Activated CD4-positive, alpha-beta T cell treated with anti-CD3 and anti-CD28 coated beads, Interleukin-2, amount 50 U/mL, for 1 hour (primary cell): ENCODE results near the gene MIS12.

Experiments
- DNase-seq: peaks from one replicate; pipeline ENCODE4 v3.0.0-alpha.2; 2020

The MIS12 gene, protein sequence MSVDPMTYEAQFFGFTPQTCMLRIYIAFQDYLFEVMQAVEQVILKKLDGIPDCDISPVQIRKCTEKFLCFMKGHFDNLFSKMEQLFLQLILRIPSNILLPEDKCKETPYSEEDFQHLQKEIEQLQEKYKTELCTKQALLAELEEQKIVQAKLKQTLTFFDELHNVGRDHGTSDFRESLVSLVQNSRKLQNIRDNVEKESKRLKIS

GRCh38 chr17:5486206-5487124 lies at the start of gene MIS12:
MIS12 (plus strand) TSS chr17:5486566; CDS start chr17:5488863, 2,297 bp downstream.
- peak; percentile 96 for DNase-seq

GRCh38 chr17:5437721-5438317 lies 48.5 kb upstream of the MIS12 start:
- no peak for DNase-seq

DNA sequence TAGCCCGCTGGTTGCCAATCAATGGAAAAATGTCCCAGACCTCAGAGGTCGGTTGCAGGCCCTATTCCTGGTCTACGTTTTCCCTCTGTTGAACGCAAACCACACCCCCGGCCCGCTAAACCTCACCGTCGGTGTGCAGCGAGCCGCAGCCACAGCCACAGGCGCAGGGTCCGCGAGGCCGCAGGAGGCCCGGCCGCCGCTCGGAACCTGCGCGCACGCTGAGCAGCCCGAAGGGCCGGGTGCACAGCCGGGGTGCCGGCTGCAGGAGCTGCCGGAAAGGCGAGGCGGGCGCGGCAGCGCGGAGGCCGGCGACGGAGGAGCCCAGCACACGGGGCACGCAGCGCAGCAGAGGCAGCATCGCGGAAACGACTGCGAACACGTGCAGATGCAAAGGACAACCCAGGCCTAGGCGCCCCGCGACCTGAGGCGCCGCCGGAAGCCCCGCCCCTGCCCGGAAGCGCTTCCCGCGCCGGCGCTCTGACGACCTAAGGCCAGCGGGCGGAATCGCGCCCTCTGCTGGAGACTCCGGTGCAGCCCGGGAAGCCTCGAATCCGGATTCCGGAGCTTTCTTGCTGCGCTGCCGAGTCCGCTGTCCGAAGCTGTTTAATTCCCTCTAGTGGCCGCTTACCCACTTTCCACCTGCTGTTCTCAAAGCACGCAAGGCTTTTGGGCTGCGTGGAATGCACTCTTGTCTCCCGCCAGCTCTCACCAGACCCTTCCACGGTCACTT lies 47.5 kb upstream of the MIS12 start, which contains the start of gene C1QBP:
C1QBP (minus strand) TSS at position 440 of the 730 bp plus-strand sequence; CDS start at position 358, 82 bp downstream.
- peak; percentile 92 for DNase-seq

GRCh38 chr17:5439446-5439764 lies 47.0 kb upstream of the MIS12 start:
- DNase-seq = no peak

DNA sequence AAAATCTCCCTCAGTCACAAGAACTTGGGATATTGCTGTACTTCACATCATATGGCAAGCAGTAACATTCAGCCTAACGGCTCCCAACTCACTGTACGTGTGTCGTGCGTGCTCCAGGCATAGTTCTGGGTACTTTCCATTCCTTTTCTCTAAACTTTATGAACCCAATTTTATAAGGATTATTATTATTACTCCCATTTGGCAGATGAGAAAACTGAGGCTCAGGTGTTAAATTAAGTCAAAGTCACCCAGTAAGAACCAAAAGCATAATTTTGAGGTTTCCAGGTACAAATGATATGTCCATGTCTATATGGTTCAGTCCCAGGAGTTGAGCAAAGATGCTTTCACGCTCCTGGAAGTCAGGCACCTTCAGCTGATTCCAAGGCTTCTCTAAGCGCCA lies 42.6 kb upstream of the MIS12 start:
- DNase-seq = no peak

DNA sequence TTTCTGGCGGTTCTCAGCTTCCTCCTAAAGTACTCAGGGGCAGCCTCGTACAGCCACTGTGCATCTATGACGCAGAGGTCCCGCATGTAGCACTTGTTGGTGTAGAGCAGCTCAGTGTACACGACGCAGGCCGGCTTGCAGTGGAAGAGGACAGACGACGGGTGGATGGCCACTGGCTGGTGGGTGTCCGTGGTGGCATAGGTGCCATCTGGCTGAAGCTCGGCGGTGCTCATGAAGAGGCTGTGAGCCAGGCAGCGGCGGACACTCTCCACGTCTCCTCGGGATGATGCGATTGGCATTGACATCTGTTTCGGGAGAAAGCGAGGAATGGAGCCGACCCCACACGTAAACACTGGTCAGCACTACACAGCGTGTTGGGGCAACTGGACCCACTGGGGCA lies 42.2 kb upstream of the MIS12 start:
- DNase-seq = no peak

DNA sequence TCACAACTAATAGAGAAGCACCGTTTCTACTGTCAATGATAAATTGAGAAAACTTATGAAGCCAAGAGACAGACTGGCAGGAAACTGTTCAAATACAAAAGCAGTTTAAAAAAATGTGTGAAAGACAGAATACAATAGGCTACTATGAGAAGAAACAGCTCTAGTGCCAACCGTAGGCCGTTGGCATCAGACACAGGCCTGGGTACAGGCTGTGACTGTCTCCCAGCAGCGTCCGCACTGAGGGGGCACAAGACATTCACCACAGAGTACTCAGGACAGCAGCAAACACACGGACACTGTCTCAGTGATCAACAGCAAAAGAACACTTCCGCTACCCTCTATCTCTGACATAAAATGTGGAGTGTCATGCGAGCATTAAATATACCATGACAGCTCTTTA lies 39.6 kb upstream of the MIS12 start:
- no peak for DNase-seq

DNA sequence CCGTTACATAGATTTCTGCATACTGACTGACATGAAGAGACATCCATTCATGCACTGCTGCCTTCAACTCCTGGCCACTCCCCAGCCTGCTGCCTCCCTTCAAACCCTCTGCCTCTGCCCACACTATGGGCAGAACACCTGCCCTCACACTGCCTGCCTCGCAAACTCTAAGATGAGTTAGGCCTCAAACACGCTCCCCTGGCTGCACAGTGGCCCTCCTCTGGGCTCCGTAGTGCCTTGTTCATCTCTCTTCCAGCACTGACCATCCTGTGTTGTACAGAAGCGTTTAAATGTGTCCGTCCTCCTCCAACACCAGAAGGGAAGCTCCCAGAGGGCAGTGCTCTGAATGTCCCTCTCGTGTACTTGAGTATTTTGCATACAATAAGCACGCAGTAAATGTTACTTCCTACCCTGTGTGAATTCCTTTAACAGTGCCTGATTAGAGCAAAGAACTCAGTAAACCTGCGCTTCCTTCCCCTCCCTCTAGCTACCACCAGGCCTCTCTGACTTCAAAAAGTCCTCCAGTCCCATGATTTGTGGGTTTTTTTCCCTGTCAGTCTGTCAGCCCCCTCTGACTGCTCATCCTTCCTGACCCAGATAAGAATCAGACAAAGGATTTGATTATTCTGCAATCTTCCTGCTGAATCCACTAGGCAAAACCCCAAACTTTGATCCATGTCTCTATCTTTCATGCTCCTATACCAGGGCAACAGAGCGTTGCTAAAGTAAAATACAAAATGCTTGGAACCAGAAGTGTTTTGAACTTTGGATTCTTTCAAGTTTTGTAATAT lies 21.5 kb upstream of the MIS12 start:
- no peak for DNase-seq

DNA sequence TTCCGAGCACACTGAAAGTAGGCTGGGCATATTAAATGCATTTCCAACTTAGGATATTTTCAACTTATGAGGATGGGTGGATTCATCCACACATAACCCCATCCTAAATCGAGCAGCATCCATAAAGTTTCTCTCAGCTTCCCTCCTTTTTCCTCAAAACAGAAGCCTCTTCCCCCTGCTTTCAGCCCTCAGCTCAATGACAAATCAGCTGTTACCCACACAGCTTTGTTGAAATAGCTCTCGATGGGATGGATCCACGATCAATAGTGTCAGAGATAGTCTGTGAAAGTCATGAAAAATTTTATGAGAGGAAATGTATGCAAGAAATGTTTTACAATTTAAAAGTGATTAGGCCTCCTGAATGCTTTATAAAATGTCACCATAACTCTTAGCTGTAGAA lies 20.1 kb upstream of the MIS12 start:
- no peak for DNase-seq

DNA sequence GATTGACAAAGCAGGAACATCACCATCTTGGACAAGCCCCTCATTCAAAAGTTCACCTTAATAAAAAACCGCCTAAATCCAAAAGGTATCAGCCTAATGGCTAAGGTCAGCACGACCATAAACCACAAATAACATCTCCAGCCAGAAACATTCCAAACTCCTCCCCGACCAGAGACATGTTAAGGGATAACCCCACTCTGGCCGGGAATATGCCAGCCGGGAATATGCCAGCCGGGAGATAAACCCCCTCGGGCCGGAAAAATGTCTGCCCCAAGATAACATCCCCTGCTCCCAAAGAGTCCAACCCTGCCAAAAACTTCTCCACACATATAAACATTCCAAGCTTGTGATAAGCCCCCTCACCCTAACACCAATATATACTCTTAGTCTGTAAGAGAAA lies 18.9 kb upstream of the MIS12 start:
- DNase-seq = no peak

GRCh38 chr17:5468075-5468473 lies 18.3 kb upstream of the MIS12 start:
- DNase-seq = no peak

DNA sequence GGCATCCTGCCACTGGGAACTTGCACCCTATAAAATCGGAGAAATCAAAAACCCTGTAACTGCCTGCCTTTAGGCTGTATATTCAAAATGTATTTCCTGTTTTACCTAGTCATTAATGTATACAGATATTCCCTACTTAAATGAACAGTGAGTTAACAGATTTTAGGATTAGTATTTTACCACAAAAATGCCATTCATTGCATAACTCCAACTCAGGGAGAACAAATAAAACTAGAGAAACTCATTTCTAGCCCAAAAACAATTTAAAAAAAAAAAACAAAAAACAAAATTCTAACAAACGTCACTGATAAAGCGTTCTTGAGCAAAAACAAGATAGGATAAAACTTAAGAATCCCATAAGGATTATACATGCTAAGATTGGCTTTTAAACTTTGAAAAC lies 13.9 kb upstream of the MIS12 start:
- DNase-seq = no peak

DNA sequence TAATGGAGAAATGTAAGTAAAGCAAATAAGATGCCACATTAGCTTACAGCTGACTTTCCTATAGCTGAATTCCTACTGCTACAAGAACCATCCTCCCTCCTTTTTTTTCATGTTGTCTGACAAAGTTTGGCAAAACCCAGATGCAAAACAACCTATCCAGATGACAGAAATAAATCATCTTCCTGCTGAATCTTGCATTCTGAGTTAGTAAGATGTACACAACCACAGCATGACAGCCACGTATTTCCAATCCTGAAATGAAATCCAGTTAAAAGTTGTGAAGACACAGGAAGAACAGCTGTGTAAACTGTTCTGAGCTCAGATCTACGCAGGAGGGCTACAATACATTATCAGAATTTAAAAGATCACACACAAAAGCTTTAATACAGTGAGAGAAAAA lies 12.5 kb upstream of the MIS12 start:
- no peak for DNase-seq

GRCh38 chr17:5478992-5479391 lies 7.4 kb upstream of the MIS12 start:
- DNase-seq = no peak

GRCh38 chr17:5480962-5481361 lies 5.4 kb upstream of the MIS12 start:
- no peak for DNase-seq

DNA sequence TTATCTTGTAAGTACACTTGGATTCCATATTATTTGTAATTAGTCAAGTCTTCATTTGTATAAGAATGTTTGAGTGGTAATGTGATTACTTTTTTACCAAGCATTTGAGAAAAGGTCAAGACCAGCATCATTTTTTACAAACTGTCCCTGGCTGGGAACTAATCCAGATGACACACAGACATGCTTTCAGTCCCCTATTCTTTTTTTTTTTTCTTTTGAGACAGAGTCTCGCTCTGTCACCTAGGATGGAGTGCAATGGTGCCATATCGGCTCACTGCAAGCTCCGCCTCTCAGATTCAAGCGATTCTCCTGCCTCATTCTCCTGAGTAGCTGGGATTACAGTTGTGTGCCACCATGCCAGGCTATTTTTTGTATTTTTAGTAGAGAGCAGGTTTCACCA lies 4.9 kb upstream of the MIS12 start:
- DNase-seq = no peak

GRCh38 chr17:5485270-5486205 lies 828 bp upstream of the MIS12 start, which contains the start of gene DERL2:
DERL2 (minus strand) TSS chr17:5486178; CDS start chr17:5486161, 17 bp downstream.
- peak; percentile 15 for DNase-seq

- DNase-seq = no peak
Measured at GRCh38 chr17:5488752-5489151, 2.4 kb downstream of the MIS12 start.

GRCh38 chr17:5492970-5493369 lies 6.6 kb downstream of the MIS12 start:
- DNase-seq = no peak

GRCh38 chr17:5499476-5500231 lies 13.3 kb downstream of the MIS12 start:
- no peak for DNase-seq

GRCh38 chr17:5500247-5500588 lies 13.9 kb downstream of the MIS12 start:
- no peak for DNase-seq
